Trophoblast cell (in vitro differentiated cells and primary cell): ENCODE measurements around the gene MCMBP.
"Not testable (repeated sequence)": the region's sequence is repeated elsewhere in the genome, so short reads cannot be mapped to it uniquely, and the experiment has no call there.

Source experiments
- DNase-seq, 2 donors: peaks; one replicate each; pipeline ENCODE4 v3.0.0-alpha.2; 2016
- H2AFZ ChIP-seq: 2 replicates; pipeline ENCODE4 v1.6.1; 2013; ENCODE audit warnings: low read length, moderate library complexity, mild to moderate bottlenecking; ENCODE audit not compliant: insufficient read depth, poor library complexity
- H2AK5ac ChIP-seq: 2 replicates; pipeline ENCODE4 v1.6.1; 2013; ENCODE audit warnings: mild to moderate bottlenecking, low read length
- H2BK120ac ChIP-seq: 2 replicates; pipeline ENCODE4 v1.6.1; 2013; ENCODE audit warnings: low read length, mild to moderate bottlenecking, moderate library complexity; ENCODE audit not compliant: insufficient read depth, poor library complexity
- H2BK12ac ChIP-seq: 2 replicates; pipeline ENCODE4 v1.6.1; 2013; ENCODE audit warnings: mild to moderate bottlenecking, low read length, moderate library complexity
- H2BK5ac ChIP-seq: 2 replicates; pipeline ENCODE4 v1.6.1; 2013; ENCODE audit warnings: low read length, low read depth, moderate library complexity, mild to moderate bottlenecking; ENCODE audit not compliant: poor library complexity
- H3K14ac ChIP-seq: 2 replicates; pipeline ENCODE4 v1.6.1; 2013; ENCODE audit warnings: mild to moderate bottlenecking, low read length
- H3K18ac ChIP-seq: 2 replicates; pipeline ENCODE4 v1.6.1; 2013; ENCODE audit warnings: mild to moderate bottlenecking, low read length
- H3K23ac ChIP-seq: 2 replicates; pipeline ENCODE4 v1.6.1; 2013; ENCODE audit warnings: low read length
- H3K27ac ChIP-seq: 2 replicates; pipeline ENCODE4 v1.5.1; 2013; ENCODE audit warnings: low read depth, mild to moderate bottlenecking, inconsistent platforms, low read length, moderate library complexity
- H3K27me3 ChIP-seq: 2 replicates; pipeline ENCODE4 v1.6.1; 2013; ENCODE audit warnings: inconsistent platforms, mild to moderate bottlenecking, low read length, moderate library complexity; ENCODE audit not compliant: insufficient read depth
- H3K36me3 ChIP-seq, 2 experiments: 1 replicate in 1 of 2; 2 replicates in 1 of 2; pipeline ENCODE4 v1.6.1; 2013; ENCODE audit warnings: low read length in 2 of 2, mild to moderate bottlenecking in 2 of 2, moderate library complexity in 1 of 2; ENCODE audit not compliant: insufficient read depth in 2 of 2, control insufficient read depth in 1 of 2
- H3K4ac ChIP-seq: 2 replicates; pipeline ENCODE4 v1.6.1; 2013; ENCODE audit warnings: low read depth, mild to moderate bottlenecking, low read length, moderate library complexity
- H3K4me1 ChIP-seq, 2 experiments: 1 replicate in 1 of 2; 2 replicates in 1 of 2; pipeline ENCODE4 v1.6.1; 2013; ENCODE audit warnings: low read length in 2 of 2, mild to moderate bottlenecking in 2 of 2, moderate library complexity in 1 of 2; ENCODE audit not compliant: insufficient read depth in 2 of 2, control insufficient read depth in 1 of 2
- H3K4me2 ChIP-seq: 2 replicates; pipeline ENCODE4 v1.6.1; 2013; ENCODE audit warnings: inconsistent platforms, mild to moderate bottlenecking, low read length, moderate library complexity
- H3K4me3 ChIP-seq: 2 replicates; pipeline ENCODE4 v1.5.1; 2013; ENCODE audit warnings: mild to moderate bottlenecking, low read depth, low read length, inconsistent platforms
- H3K79me1 ChIP-seq: one replicate; pipeline ENCODE4 v1.6.1; 2013; ENCODE audit warnings: low read length
- H3K79me2 ChIP-seq: 2 replicates; pipeline ENCODE4 v1.6.1; 2013; ENCODE audit warnings: low read length, mild to moderate bottlenecking; ENCODE audit not compliant: control insufficient read depth, insufficient read depth, poor library complexity
- H3K9ac ChIP-seq: 2 replicates; pipeline ENCODE4 v1.6.1; 2013; ENCODE audit warnings: mild to moderate bottlenecking, low read length
- H3K9me3 ChIP-seq: 2 replicates; pipeline ENCODE4 v1.6.1; 2013; ENCODE audit warnings: low read depth, mild to moderate bottlenecking, control low read depth, inconsistent platforms, low read length; ENCODE audit not compliant: insufficient read depth
- H4K12ac ChIP-seq: 2 replicates; pipeline ENCODE4 v1.6.1; 2013; ENCODE audit warnings: low read depth, mild to moderate bottlenecking, low read length, moderate library complexity
- H4K8ac ChIP-seq: 2 replicates; pipeline ENCODE4 v1.6.1; 2013; ENCODE audit warnings: low read depth, mild to moderate bottlenecking, low read length, moderate library complexity
- H4K91ac ChIP-seq: one replicate; pipeline ENCODE4 v1.6.1; 2013; ENCODE audit warnings: low read depth, mild to moderate bottlenecking, low read length, moderate library complexity
- WGBS: extraction: QIAGEN DNeasy Blood & Tissue Kit; methylation state at CpG from one replicate; pipeline ENCODE4 v1.1.7; 2013; ENCODE audit warnings: missing lambda C conversion rate; ENCODE audit not compliant: insufficient read length, insufficient coverage; ENCODE audit errors: extremely low coverage; 5-methylcytosine and 5-hydroxymethylcytosine counted together

Gene MCMBP

GRCh38 chr10:119910689-119911088 is 38.0 kb upstream of the MCMBP start:
- Histone ChIP-seq H4K12ac (no peak overlapping the region), H3K4me1 (no peaks in the 10 kb centered on the region), H2BK12ac (no peak overlapping the region), H2AFZ (no peak overlapping the region), H3K4ac (no peak overlapping the region), H4K8ac (no peak overlapping the region), H3K27ac (no peak overlapping the region), H3K79me2 (no peaks in the 10 kb centered on the region), H2BK5ac (no peak overlapping the region), H2AK5ac (no peak overlapping the region), H3K4me3 (no peak overlapping the region), H3K9me3 (no peaks in the 10 kb centered on the region), H3K4me2 (no peak overlapping the region), H3K23ac (no peak overlapping the region), H3K18ac (no peak overlapping the region), H3K27me3 (no peaks in the 10 kb centered on the region), H2BK120ac (no peak overlapping the region), H4K91ac (no peak overlapping the region), H3K36me3 (peaks cover 25 to 35% of the 10 kb centered on the region in 2 experiments), H3K79me1 (no peaks in the 10 kb centered on the region), H3K14ac (no peak overlapping the region), H3K9ac (no peak overlapping the region)
- no peak for DNase-seq
- WGBS, result no CpG with 5 or more reads among the region's 6 CpGs

- H3K4ac ChIP-seq, result no peak overlapping the region
- no peak overlapping the region for H3K4me3 ChIP-seq
- no peak for DNase-seq
- H3K27ac ChIP-seq, result no peak overlapping the region
- H3K18ac ChIP-seq, result no peak overlapping the region
- no peak overlapping the region for H2AFZ ChIP-seq
- no peaks in the 10 kb centered on the region for H3K27me3 ChIP-seq
- no peak overlapping the region for H4K8ac ChIP-seq
- H3K14ac ChIP-seq, result no peak overlapping the region
- H4K91ac ChIP-seq, result no peak overlapping the region
- H3K79me2 ChIP-seq, result no peaks in the 10 kb centered on the region
- H3K36me3 ChIP-seq, result peaks cover 31 to 36% of the 10 kb centered on the region in 2 experiments
- H2BK5ac ChIP-seq, result no peak overlapping the region
- H3K23ac ChIP-seq, result no peak overlapping the region
- no peaks in the 10 kb centered on the region for H3K9me3 ChIP-seq
- H3K9ac ChIP-seq, result no peak overlapping the region
- H3K4me1 ChIP-seq, result no peaks in the 10 kb centered on the region
- H4K12ac ChIP-seq, result no peak overlapping the region
- H2BK12ac ChIP-seq, result no peak overlapping the region
- H2AK5ac ChIP-seq, result no peak overlapping the region
- H3K4me2 ChIP-seq, result no peak overlapping the region
- no peaks in the 10 kb centered on the region for H3K79me1 ChIP-seq
- H2BK120ac ChIP-seq, result no peak overlapping the region
Observed at GRCh38 chr10:119908166-119908565, 35.5 kb upstream of the MCMBP start.

GRCh38 chr10:119907695-119908094 is 35.1 kb upstream of the MCMBP start:
- not testable (repeated sequence) for H3K27me3 ChIP-seq, H2BK12ac ChIP-seq, H3K79me1 ChIP-seq, H3K9me3 ChIP-seq, H3K4me2 ChIP-seq, H2BK120ac ChIP-seq, H2AFZ ChIP-seq, DNase-seq, H3K18ac ChIP-seq, H4K91ac ChIP-seq, H3K14ac ChIP-seq, H4K12ac ChIP-seq, H3K4me3 ChIP-seq, H3K4ac ChIP-seq, H2AK5ac ChIP-seq, H3K9ac ChIP-seq, H3K23ac ChIP-seq, H2BK5ac ChIP-seq, H3K4me1 ChIP-seq, H3K27ac ChIP-seq, H4K8ac ChIP-seq, H3K79me2 ChIP-seq
- peaks cover 30 to 36% of the 10 kb centered on the region in 2 experiments for H3K36me3 ChIP-seq
- no CpG with 5 or more reads among the region's 7 CpGs for WGBS

DNA sequence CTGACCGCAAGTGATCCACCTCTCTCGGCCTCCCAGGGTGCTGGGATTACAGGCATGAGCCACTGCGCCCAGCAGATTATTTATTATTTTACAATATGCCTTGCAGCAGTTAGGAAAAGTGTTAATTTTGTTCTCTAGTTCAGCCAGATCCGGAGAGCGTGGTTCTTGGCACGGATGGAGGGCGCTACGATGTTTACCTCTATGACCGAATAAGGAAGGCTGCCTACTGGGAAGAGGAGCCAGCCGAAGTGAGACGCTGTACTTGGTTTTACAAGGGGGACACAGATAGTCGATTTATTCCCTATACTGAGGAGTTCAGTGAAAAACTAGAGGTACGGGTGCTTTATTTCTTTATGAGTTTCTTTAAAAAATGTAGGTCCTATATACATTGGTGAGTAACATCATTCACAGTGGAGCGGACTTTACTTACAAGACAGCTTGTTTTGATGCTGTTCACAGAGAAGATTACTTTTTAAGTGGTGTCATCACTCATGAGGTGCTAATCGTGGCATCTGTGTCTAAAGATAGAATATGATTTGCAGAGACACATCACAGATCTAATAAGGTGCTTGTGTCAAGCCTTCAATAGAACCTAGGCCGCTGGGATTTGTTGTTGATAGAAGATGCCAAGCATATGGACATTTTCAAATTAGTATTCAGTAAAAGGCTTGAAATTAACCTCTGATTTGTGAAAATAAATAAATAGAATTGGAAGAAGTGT is 31.5 kb upstream of the MCMBP start:
- Histone ChIP-seq H3K36me3 (peaks cover 23 to 27% of the 10 kb centered on the region in 2 experiments), H3K79me1 (no peaks in the 10 kb centered on the region), H2BK120ac (no peak overlapping the region), H3K4me1 (no peaks in the 10 kb centered on the region), H4K12ac (no peak overlapping the region), H3K4me3 (no peak overlapping the region), H3K18ac (no peak overlapping the region), H4K91ac (no peak overlapping the region), H3K9me3 (no peaks in the 10 kb centered on the region), H3K79me2 (no peaks in the 10 kb centered on the region), H2BK12ac (no peak overlapping the region), H3K27ac (no peak overlapping the region), H3K9ac (no peak overlapping the region), H2AK5ac (no peak overlapping the region), H3K27me3 (no peaks in the 10 kb centered on the region), H2AFZ (no peak overlapping the region), H3K4me2 (no peak overlapping the region), H3K14ac (no peak overlapping the region), H3K4ac (no peak overlapping the region), H3K23ac (no peak overlapping the region), H4K8ac (no peak overlapping the region), H2BK5ac (no peak overlapping the region)
- no peak for DNase-seq
- WGBS, result no CpG with 5 or more reads among the region's 16 CpGs
